Retinal pigment epithelial cell (primary cell): ENCODE data around the gene DENND4A.

Experiments
- DNase-seq: peaks from one replicate; pipeline ENCODE4 v3.0.0-alpha.2; 2010; ENCODE audit warnings: low read depth
- H3K4me3 ChIP-seq: 2 replicates; pipeline ENCODE4 v1.5.1; 2011; ENCODE audit warnings: mild to moderate bottlenecking, low read length, control low read depth, moderate library complexity
- CTCF ChIP-seq: conservative IDR thresholded peaks from 2 replicates; pipeline ENCODE4 v1.5.1; 2011; ENCODE audit warnings: low read depth, low read length, control low read depth, inconsistent platforms

The DENND4A gene

GRCh38 chr15:65655457-65655856, 136.6 kb downstream of the DENND4A start:
- no peak overlapping the region for H3K4me3 ChIP-seq
- DNase-seq: no peak
- no peak for TF ChIP-seq CTCF

GRCh38 chr15:65655026-65655425, 137.1 kb downstream of the DENND4A start:
- TF ChIP-seq CTCF: no peak

GRCh38 chr15:65653801-65654521, 138.1 kb downstream of the DENND4A start:
- no peak overlapping the region for H3K4me3 ChIP-seq
- no peak for TF ChIP-seq CTCF
- no peak for DNase-seq

More at GRCh38 chr15:65655026-65655425, 137.1 kb downstream of the DENND4A start:
- no peak for DNase-seq
- no peak overlapping the region for H3K4me3 ChIP-seq

- no peak overlapping the region for H3K4me3 ChIP-seq
- no peak for DNase-seq
- no peak for TF ChIP-seq CTCF
These were observed 138.8 kb downstream of the DENND4A start for GRCh38 chr15:65653341-65653740.

GRCh38 chr15:65651831-65652749, 140.0 kb downstream of the DENND4A start:
- TF ChIP-seq CTCF: no peak
- no peak overlapping the region for H3K4me3 ChIP-seq
- DNase-seq: no peak

- no peak for DNase-seq
- no peak for TF ChIP-seq CTCF
- no peak overlapping the region for H3K4me3 ChIP-seq
These were observed 141.1 kb downstream of the DENND4A start for GRCh38 chr15:65651042-65651322.
